Measurements from ENCODE around the gene PPP1R8. TPM values are rescaled to one million over a fixed set of nuclear protein-coding genes. Genes with fewer than 3 reads are reported as not detected.
A peak's percentile ranks its signal among the peaks of the same experiment; 100 is the strongest.

The PPP1R8 gene
- total RNA-seq, 1 donor = 31.4 TPM

DNA sequence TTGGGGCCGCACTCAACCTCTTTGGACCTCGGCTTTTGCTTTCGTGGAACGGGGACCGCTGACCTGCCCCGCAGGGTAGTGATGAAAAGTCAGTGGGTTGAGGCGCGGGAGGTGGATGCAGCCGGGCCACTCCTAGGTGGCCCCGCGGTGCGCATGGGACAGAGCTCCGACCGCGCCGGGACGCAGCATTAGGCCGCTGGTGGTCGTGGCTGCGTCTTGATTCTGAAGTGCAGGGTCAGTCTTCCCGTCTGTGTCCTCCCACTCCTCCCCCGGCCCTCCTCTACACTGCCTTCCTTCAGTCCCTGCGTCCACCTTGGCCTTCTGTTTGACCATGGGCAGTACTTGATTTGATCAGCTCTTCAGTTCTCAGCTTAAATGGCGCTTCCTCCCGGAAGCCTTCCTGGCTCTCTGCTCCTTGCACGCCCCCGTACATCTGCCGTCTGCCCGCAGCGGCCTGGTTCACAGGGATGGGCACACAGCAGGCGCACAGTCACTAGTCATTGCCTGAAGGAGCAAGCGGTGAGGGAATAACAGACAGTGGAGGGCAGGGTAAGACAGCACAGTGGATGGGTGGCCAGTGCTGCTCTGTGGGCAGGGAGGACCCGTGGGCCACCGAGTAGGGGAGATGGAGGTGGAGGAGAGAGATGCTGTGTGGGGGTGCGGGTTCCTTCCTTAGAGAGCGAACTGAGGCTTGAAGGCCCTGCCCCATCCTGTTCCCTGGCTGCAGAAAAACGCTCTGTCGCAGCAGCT is 42.4 kb downstream of the PPP1R8 start:
- peak overlapping the region; percentile 98 for H3K4me3 ChIP-seq (ENCODE audit: low read length)
- no peaks in the 10 kb centered on the region for H3K27me3 ChIP-seq (ENCODE audit: insufficient read depth, low read length)
- H3K4me1 ChIP-seq (ENCODE audit: insufficient read depth, low read length) = peaks cover 91% of the 10 kb centered on the region
- H3K9me3 ChIP-seq (ENCODE audit: low read depth, low read length) = no peaks in the 10 kb centered on the region

DNA sequence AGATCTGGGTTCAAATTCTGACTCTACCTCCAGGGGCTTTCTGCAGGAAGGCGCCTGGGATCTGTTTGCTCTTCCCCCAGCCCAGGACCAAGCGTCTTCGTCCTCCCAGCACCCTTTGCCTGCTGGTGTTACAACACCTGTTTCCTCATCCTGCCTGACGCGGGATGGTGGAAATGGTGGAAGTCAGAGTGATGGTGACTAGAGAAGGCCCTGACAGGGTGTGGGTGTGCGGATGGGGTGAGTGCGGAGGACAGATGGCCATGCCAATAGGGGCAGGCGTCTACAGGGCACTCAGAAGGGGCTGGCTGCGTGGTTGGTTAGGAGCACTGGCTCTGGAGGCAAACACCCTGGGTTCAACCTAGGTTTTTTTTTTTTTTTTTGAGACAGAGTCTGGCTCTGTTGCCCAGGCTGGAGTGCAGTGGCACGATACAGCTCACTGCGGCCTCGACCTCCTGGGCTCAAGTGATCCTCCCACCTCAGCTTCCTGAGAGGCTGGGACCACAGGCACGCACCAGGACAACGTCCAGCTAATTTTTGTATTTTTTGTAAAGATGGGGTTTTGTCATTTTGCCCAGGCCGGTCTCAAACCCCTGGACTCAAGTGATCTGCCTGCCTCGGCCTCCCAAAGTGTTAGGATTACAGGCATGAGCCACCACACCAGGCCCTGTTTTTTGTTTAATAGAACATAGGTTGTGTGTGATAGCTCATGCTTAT is 43.2 kb downstream of the PPP1R8 start:
- peaks cover 90% of the 10 kb centered on the region for H3K4me1 ChIP-seq (ENCODE audit: insufficient read depth, low read length)
- H3K4me3 ChIP-seq (ENCODE audit: low read length) = peak overlapping the region; percentile 98
- H3K9me3 ChIP-seq (ENCODE audit: low read depth, low read length) = no peaks in the 10 kb centered on the region
- no peaks in the 10 kb centered on the region for H3K27me3 ChIP-seq (ENCODE audit: insufficient read depth, low read length)

DNA sequence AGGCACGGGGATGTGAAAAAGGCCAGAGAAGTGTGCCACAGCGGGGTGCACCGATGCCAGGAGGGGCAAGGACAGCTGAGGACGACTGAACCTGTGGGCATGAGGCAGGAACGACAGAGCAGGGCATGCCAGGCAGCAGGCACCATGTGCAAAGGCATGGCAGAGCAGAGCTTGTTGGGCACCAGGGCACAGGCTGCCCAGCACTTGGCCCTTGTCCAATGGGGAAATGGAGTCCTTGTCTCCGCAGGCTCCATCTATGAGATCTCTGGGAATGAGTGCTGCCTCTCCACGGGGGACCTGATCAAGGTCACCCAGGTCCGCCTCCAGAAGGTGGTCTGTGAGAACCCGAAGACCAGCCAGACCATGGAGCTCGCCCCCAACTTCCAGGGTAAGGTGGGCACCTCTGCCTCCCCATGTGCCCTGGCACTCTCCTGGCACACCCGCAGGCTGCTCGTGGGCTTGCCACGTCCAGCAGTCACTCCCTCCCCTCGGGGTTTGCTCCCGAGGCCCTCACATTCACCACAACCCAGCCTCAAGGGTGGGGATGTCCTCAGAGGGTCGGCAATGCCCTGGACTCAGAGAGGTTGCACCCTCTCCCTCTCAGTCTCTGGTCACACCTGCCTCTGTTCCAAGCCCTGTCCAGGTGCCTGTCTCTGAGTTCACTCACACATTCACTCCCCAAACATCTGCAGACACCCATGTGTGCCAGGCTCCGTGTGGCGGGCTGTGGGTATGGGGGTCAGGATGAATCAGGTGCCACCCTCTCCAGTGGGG is 45.9 kb downstream of the PPP1R8 start:
- H3K4me1 ChIP-seq (ENCODE audit: insufficient read depth, low read length) = peaks cover 89% of the 10 kb centered on the region
- H3K27me3 ChIP-seq (ENCODE audit: insufficient read depth, low read length) = no peaks in the 10 kb centered on the region
- H3K9me3 ChIP-seq (ENCODE audit: low read depth, low read length) = no peaks in the 10 kb centered on the region
- no peak overlapping the region for H3K4me3 ChIP-seq (ENCODE audit: low read length)

DNA sequence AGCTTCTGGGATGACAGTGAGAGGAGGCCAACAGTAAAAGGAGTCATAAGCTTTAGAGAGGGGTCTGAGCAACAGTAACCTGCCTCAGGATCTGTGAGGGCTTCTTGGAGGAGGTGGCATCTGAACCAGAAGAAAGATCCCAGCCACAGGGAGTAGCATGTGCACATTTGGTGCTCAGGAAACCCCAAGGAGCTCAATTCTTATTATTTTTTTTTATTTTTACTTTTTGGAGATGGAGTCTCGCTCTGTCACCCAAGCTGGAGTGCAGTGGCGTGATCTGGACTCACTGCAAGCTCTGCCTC is 46.5 kb downstream of the PPP1R8 start:
- no peaks in the 10 kb centered on the region for H3K27me3 ChIP-seq (ENCODE audit: insufficient read depth, low read length)
- H3K9me3 ChIP-seq (ENCODE audit: low read depth, low read length) = no peaks in the 10 kb centered on the region
- peaks cover 89% of the 10 kb centered on the region for H3K4me1 ChIP-seq (ENCODE audit: insufficient read depth, low read length)
- no peak overlapping the region for H3K4me3 ChIP-seq (ENCODE audit: low read length)

DNA sequence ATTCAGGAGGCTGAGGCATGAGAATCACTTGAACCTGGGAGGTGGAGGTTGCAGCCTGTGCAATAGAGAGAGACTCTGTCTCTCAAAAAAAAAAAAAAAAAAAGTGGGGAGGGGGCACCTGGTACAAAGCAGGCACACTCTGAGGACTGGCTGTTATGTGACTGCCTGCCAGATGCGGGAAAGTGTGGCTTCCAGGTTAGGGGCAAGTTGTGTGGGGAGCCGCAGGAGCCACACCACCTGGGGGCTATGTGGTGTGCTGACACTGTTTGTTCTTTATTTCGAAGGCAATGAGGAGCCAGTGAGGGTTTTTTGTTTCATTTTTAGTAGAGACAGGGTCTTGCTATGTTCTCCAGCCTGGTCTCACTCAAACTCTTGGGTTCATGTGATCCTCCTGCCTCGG is 47.5 kb downstream of the PPP1R8 start:
- no peaks in the 10 kb centered on the region for H3K27me3 ChIP-seq (ENCODE audit: insufficient read depth, low read length)
- H3K4me1 ChIP-seq (ENCODE audit: insufficient read depth, low read length) = peaks cover 97% of the 10 kb centered on the region
- no peak overlapping the region for H3K4me3 ChIP-seq (ENCODE audit: low read length)
- no peaks in the 10 kb centered on the region for H3K9me3 ChIP-seq (ENCODE audit: low read depth, low read length)

DNA sequence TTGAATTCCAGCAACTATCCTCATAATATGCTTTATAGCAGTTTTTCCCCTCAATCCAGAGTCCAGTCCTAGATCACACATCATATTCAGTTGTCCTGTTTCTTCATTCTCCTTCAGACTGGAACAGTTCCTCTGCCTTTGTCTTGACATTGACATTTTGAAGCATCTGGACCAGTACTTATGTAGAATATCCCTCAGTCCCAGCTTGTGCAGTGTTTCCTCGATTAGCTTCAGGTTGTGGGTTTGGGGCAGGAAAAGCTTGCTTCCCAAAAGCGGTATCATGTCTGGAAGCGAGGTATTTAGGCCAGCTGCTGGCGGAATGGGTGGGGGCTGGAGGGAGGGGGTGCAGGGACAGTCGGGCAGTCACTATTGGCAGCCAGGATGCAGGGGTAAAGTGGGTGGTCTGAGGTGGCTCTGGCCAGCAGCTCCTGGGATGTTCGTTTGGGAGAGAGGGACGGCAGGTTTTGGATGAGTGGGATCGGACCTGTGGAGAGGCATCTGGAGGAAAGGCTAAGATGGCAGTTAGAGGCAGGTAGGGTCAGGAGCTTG is 48.3 kb downstream of the PPP1R8 start:
- peaks cover 97% of the 10 kb centered on the region for H3K4me1 ChIP-seq (ENCODE audit: insufficient read depth, low read length)
- H3K4me3 ChIP-seq (ENCODE audit: low read length) = no peak overlapping the region
- no peaks in the 10 kb centered on the region for H3K27me3 ChIP-seq (ENCODE audit: insufficient read depth, low read length)
- H3K9me3 ChIP-seq (ENCODE audit: low read depth, low read length) = no peaks in the 10 kb centered on the region

DNA sequence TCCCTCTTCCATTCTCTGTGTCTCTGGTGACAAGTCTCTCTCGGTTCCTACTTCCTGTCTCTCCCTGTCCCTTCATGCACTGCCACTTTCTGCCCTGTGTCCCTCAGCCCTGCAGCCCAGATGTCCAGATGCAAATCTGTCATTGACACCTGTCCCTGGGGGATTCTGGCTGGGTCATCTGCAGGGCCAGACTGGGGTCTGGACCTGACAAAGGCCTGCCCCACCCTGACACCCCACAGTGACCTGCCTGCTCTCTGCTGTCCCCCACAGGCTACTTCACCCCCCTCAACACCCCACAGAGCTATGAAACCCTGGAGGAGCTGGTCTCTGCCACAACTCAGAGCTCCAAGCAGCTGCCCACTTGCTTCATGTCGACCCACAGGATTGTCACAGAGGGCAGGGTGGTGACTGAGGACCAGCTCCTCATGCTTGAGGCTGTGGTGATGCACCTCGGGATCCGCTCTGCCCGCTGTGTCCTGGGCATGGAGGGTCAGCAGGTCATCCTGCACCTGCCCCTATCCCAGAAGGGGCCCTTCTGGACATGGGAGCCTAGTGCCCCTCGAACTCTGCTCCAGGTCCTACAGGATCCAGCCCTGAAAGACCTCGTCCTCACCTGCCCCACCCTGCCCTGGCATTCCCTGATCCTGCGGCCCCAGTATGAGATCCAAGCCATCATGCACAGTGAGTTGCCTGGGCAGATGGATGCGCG is 48.9 kb downstream of the PPP1R8 start:
- H3K9me3 ChIP-seq (ENCODE audit: low read depth, low read length) = no peaks in the 10 kb centered on the region
- H3K4me3 ChIP-seq (ENCODE audit: low read length) = no peak overlapping the region
- H3K4me1 ChIP-seq (ENCODE audit: insufficient read depth, low read length) = peaks cover 97% of the 10 kb centered on the region
- no peaks in the 10 kb centered on the region for H3K27me3 ChIP-seq (ENCODE audit: insufficient read depth, low read length)

DNA sequence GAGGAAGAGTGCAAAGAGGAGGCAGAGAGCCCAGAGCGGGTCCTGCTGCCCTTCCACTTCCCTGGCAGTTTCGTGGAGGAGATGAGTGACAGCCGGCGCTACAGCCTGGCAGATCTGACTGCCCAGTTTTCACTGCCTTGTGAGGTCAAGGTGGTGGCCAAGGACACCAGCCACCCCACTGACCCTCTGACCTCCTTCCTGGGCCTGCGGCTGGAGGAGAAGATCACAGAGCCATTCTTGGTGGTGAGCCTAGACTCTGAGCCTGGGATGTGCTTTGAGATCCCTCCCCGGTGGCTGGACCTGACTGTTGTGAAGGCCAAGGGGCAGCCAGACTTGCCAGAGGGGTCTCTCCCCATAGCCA is 51.9 kb downstream of the PPP1R8 start:
- H3K27me3 ChIP-seq (ENCODE audit: insufficient read depth, low read length) = no peaks in the 10 kb centered on the region
- no peaks in the 10 kb centered on the region for H3K9me3 ChIP-seq (ENCODE audit: low read depth, low read length)
- H3K4me1 ChIP-seq (ENCODE audit: insufficient read depth, low read length) = peaks cover 98% of the 10 kb centered on the region
- no peak overlapping the region for H3K4me3 ChIP-seq (ENCODE audit: low read length)

DNA sequence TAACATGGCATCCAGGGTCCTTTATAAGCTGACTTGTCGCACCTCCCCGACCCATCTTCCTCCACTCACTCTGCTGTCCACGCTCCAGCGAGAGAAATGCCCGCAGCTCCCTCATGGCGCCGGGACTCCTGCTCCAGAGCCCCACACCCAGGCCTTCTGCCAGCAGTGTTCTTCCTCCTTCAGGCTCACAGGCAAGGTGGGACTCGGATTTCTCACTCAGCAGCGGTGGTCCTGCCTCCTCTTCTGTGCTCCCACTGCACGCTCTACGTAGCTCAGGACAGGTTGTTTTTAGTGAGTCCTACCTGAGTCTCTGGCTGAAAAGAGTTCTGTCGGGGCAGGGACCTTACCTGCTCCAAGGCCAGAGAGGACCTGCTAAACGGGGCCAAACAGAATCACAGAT is 53.0 kb downstream of the PPP1R8 start:
- Histone ChIP-seq H3K9me3 (ENCODE audit: low read depth, low read length) (no peaks in the 10 kb centered on the region), H3K4me1 (ENCODE audit: insufficient read depth, low read length) (peaks cover 99% of the 10 kb centered on the region), H3K4me3 (ENCODE audit: low read length) (no peak overlapping the region), H3K27me3 (ENCODE audit: insufficient read depth, low read length) (no peaks in the 10 kb centered on the region)

DNA sequence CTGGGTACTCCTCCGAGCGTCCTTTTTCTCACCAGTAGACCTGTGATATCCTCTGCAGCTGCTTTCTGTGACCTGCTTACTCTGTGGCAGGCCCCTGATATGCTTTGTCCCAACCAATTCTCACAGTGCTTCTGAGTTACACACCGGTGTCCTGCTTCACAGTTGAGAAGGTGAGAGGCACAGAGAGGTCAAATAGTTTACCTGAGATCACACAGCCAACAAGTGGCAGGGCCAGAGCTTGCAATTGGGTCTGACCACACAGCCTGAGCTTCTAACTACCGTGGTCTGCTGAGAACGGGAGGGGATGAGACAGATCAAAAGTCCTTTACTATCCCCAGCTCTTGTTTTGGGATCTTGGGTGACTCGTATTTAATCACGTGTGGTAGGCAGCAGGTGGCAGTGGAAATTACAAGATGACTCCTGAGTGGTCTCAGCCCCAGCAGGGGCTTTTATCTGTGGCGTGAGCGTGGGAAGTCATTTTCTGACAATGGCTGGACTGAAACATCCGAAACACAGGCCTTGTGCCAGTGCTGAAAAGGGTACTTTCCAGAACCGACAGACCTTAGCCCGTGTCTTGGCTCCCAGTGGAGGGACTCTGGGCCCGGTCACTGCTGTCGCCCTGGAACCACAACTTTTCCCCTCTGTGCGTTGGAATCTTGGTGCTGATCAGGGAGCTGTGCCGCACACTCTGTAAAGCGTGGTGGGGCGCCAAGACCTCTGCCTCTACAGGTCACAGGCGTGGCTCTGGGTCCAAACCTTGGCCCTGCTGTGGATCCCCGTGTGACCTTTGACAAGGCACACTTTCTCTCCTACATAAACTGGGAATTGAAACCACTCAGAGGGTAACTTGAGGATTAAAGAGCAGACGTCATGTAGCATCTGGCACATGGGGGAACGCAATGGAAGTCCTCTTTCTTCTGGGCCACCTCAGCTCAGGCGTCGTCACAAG is 53.7 kb downstream of the PPP1R8 start:
- Histone ChIP-seq H3K9me3 (ENCODE audit: low read depth, low read length) (no peaks in the 10 kb centered on the region), H3K4me1 (ENCODE audit: insufficient read depth, low read length) (peaks cover 99% of the 10 kb centered on the region), H3K4me3 (ENCODE audit: low read length) (no peak overlapping the region), H3K27me3 (ENCODE audit: insufficient read depth, low read length) (no peaks in the 10 kb centered on the region)

DNA sequence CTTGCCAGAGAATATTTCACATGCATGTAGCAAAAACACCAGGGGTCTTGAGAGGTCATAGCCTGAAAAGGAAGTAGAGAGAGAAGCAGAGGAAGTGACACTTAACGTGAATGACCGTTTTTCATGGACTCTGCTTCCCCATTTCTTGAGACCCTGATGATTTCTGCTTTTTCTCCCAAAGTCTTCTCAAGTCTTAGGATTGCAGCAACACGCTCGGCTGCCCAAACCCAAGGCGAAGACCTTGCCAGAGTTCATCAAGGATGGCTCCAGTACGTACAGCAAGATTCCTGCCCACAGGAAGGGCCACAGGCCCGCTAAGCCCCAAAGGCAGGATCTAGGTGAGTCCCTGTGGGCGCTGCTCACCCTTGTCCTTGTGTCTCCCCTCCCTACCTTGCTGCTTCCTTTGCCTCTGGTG is 54.5 kb downstream of the PPP1R8 start:
- H3K9me3 ChIP-seq (ENCODE audit: low read depth, low read length) = no peaks in the 10 kb centered on the region
- no peaks in the 10 kb centered on the region for H3K27me3 ChIP-seq (ENCODE audit: insufficient read depth, low read length)
- H3K4me3 ChIP-seq (ENCODE audit: low read length) = no peak overlapping the region
- peaks cover 99% of the 10 kb centered on the region for H3K4me1 ChIP-seq (ENCODE audit: insufficient read depth, low read length)

DNA sequence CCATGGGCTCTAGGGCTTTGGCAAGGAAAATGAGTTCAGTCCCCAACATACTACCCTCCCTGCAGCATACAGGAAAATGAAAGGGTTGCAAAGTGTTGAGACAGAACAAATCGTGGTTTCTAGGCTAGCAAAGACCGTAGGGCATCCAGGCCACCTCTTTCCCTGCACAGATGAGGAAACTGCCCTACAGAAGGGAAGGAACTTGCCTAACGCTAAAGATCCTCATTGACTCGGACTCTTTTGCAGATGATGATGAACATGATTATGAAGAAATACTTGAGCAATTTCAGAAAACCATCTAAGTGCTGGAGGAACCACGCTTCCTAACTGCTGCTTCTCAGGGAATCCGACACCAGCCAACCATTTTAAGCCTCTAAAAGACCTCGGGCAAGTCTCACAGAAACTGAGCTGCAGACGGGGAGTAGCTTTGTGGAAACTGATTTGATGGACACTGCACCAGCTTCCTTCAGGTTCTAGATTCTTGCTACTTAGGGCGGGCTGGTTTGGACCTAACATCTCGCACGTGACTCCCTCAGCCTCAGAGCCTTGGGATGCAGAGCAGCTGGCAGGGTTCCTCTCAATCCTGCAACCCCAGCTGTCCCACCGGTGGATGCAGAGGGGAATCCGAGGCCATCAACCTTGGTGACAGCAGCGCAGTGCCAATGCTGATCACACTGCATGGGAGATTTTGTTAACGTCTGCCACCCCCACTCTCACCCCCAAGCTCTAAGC is 55.2 kb downstream of the PPP1R8 start:
- Histone ChIP-seq H3K4me3 (ENCODE audit: low read length) (peak overlapping the region; percentile 2), H3K4me1 (ENCODE audit: insufficient read depth, low read length) (peaks cover 99% of the 10 kb centered on the region), H3K27me3 (ENCODE audit: insufficient read depth, low read length) (no peaks in the 10 kb centered on the region), H3K9me3 (ENCODE audit: low read depth, low read length) (no peaks in the 10 kb centered on the region)

DNA sequence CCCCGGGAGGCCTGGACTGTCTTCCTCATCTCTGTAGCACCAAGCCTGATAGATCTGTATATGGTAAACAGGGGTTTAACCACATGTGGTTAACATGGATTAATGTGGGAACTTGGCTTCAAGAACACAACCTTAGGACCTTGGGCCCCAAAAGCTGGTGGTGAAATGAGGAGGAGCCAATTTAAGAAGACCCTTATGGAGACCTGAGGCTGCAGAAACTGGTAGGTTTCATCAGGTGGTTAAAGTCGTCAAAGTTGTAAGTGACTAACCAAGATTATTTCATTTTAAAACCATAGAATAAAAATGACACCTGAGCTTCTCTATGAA is 55.7 kb downstream of the PPP1R8 start:
- Histone ChIP-seq H3K27me3 (ENCODE audit: insufficient read depth, low read length) (no peaks in the 10 kb centered on the region), H3K4me3 (ENCODE audit: low read length) (peak overlapping the region; percentile 2), H3K4me1 (ENCODE audit: insufficient read depth, low read length) (peaks cover 100% of the 10 kb centered on the region), H3K9me3 (ENCODE audit: low read depth, low read length) (no peaks in the 10 kb centered on the region)
